Osteocyte (in vitro differentiated cells): ENCODE measurements around the gene DOCK3. TPM values are rescaled to one million over a fixed set of nuclear protein-coding genes. Genes with fewer than 3 reads are reported as not detected.

ENCODE experiments used
- DNase-seq: peaks from one replicate; pipeline ENCODE4 v3.0.0; 2021; ENCODE audit warnings: mixed read lengths; ENCODE audit not compliant: unreplicated experiment; ENCODE audit errors: extremely low spot score
- H3K27ac Mint-ChIP-seq: one replicate; pipeline ENCODE4 v1.8.0; 2021; ENCODE audit warnings: mild to moderate bottlenecking, mixed read lengths; ENCODE audit not compliant: unreplicated experiment
- H3K27me3 Mint-ChIP-seq: one replicate; pipeline ENCODE4 v1.8.0; 2021; ENCODE audit warnings: mixed read lengths; ENCODE audit not compliant: unreplicated experiment
- H3K36me3 Mint-ChIP-seq: one replicate; pipeline ENCODE4 v1.8.0; 2021; ENCODE audit warnings: mixed read lengths; ENCODE audit not compliant: unreplicated experiment
- H3K4me1 Mint-ChIP-seq: one replicate; pipeline ENCODE4 v1.8.0; 2021; ENCODE audit warnings: mixed read lengths; ENCODE audit not compliant: unreplicated experiment
- H3K4me3 Mint-ChIP-seq: one replicate; pipeline ENCODE4 v1.8.0; 2021; ENCODE audit warnings: mild to moderate bottlenecking, moderate library complexity, mixed read lengths; ENCODE audit not compliant: unreplicated experiment
- H3K9me3 Mint-ChIP-seq: one replicate; pipeline ENCODE4 v1.8.0; 2021; ENCODE audit warnings: mixed read lengths; ENCODE audit not compliant: unreplicated experiment
- CTCF ChIP-seq: fragments of 200-600 bp; sonication (generic); IDR thresholded peaks from 2 replicates; pipeline ENCODE4 v1.5.0; 2021; ENCODE audit warnings: antibody characterized with exemption, mild to moderate bottlenecking, moderate library complexity
- total RNA-seq: library from RNA; stranded (reverse); gene quantifications from 2 replicates; pipeline ENCODE4 v1.2.1, GENCODE V29; 2021

The DOCK3 gene
- total RNA-seq, 1 donor from 2014 or later = 0.24 TPM

GRCh38 chr3:51354172-51354571 lies 679.4 kb downstream of the DOCK3 start:
- H3K4me3 Mint-ChIP-seq = no peak overlapping the region
- H3K36me3 Mint-ChIP-seq = no peaks in the 10 kb centered on the region
- no peak for DNase-seq
- no peaks in the 10 kb centered on the region for H3K27me3 Mint-ChIP-seq
- no peaks in the 10 kb centered on the region for H3K9me3 Mint-ChIP-seq
- no peak for TF ChIP-seq CTCF
- no peak overlapping the region for H3K27ac Mint-ChIP-seq
- no peaks in the 10 kb centered on the region for H3K4me1 Mint-ChIP-seq

- Mint-ChIP-seq H3K27me3 (no peaks in the 10 kb centered on the region), H3K36me3 (no peaks in the 10 kb centered on the region), H3K9me3 (no peaks in the 10 kb centered on the region), H3K4me3 (no peak overlapping the region), H3K27ac (no peak overlapping the region), H3K4me1 (no peaks in the 10 kb centered on the region)
- DNase-seq = no peak
- TF ChIP-seq CTCF = no peak
These were observed 680.2 kb downstream of the DOCK3 start for GRCh38 chr3:51354731-51355615.

- H3K27me3 Mint-ChIP-seq = no peaks in the 10 kb centered on the region
- no peaks in the 10 kb centered on the region for H3K4me1 Mint-ChIP-seq
- H3K27ac Mint-ChIP-seq = no peak overlapping the region
- no peak for DNase-seq
- H3K9me3 Mint-ChIP-seq = no peaks in the 10 kb centered on the region
- no peaks in the 10 kb centered on the region for H3K36me3 Mint-ChIP-seq
- no peak overlapping the region for H3K4me3 Mint-ChIP-seq
- TF ChIP-seq CTCF = no peak
These were observed 681.3 kb downstream of the DOCK3 start for GRCh38 chr3:51355891-51356578.

GRCh38 chr3:51357856-51358255 lies 683.1 kb downstream of the DOCK3 start:
- Mint-ChIP-seq H3K27ac (no peak overlapping the region), H3K4me3 (no peak overlapping the region), H3K27me3 (no peaks in the 10 kb centered on the region), H3K4me1 (no peaks in the 10 kb centered on the region), H3K36me3 (no peaks in the 10 kb centered on the region), H3K9me3 (no peaks in the 10 kb centered on the region)
- DNase-seq = no peak
- no peak for TF ChIP-seq CTCF

GRCh38 chr3:51358981-51359380 lies 684.3 kb downstream of the DOCK3 start:
- no peaks in the 10 kb centered on the region for H3K4me1 Mint-ChIP-seq
- no peaks in the 10 kb centered on the region for H3K27me3 Mint-ChIP-seq
- no peak for DNase-seq
- TF ChIP-seq CTCF = no peak
- H3K9me3 Mint-ChIP-seq = no peaks in the 10 kb centered on the region
- no peak overlapping the region for H3K4me3 Mint-ChIP-seq
- H3K36me3 Mint-ChIP-seq = no peaks in the 10 kb centered on the region
- no peak overlapping the region for H3K27ac Mint-ChIP-seq
